GM19467 (cell line): ENCODE results near the gene TRIM69.
"Not testable (repeated sequence)": the region's sequence is repeated elsewhere in the genome, so short reads cannot be mapped to it uniquely, and the experiment has no call there.

Source experiments
- ATAC-seq: cut with Tn5 transposase; IDR thresholded peaks from one replicate; pipeline ENCODE4 v1.9.1; 2021; ENCODE audit warnings: mild to moderate bottlenecking, moderate library complexity; ENCODE audit not compliant: unreplicated experiment

Gene TRIM69

GRCh38 chr15:44735482-44736180, 697 bp upstream of the TRIM69 start:
- no peak for ATAC-seq

- ATAC-seq: no peak
These were observed 2.1 kb downstream of the TRIM69 start for GRCh38 chr15:44738340-44738984.

- ATAC-seq: not testable (repeated sequence)
These were observed 3.0 kb downstream of the TRIM69 start for GRCh38 chr15:44739222-44739847.

- not testable (repeated sequence) for ATAC-seq
These were observed 7.1 kb downstream of the TRIM69 start for GRCh38 chr15:44743454-44743853.

GRCh38 chr15:44753345-44753744, 17.0 kb downstream of the TRIM69 start:
- ATAC-seq: no peak

GRCh38 chr15:44763187-44763586, 26.9 kb downstream of the TRIM69 start:
- no peak for ATAC-seq

GRCh38 chr15:44763848-44764247, 27.5 kb downstream of the TRIM69 start:
- ATAC-seq: no peak

- no peak for ATAC-seq
These were observed 28.7 kb downstream of the TRIM69 start for GRCh38 chr15:44765036-44765435.

GRCh38 chr15:44769521-44769920, 33.2 kb downstream of the TRIM69 start:
- no peak for ATAC-seq

GRCh38 chr15:44770715-44771114, 34.4 kb downstream of the TRIM69 start:
- not testable (repeated sequence) for ATAC-seq

GRCh38 chr15:44775953-44776352, 39.6 kb downstream of the TRIM69 start:
- ATAC-seq: no peak

- no peak for ATAC-seq
These were observed 43.4 kb downstream of the TRIM69 start for GRCh38 chr15:44779761-44780160.

- ATAC-seq: no peak
These were observed 44.3 kb downstream of the TRIM69 start for GRCh38 chr15:44780608-44781007.

GRCh38 chr15:44781128-44781810, 44.9 kb downstream of the TRIM69 start:
- ATAC-seq: no peak

GRCh38 chr15:44782516-44782915, 46.2 kb downstream of the TRIM69 start:
- no peak for ATAC-seq

GRCh38 chr15:44784918-44785274, 48.6 kb downstream of the TRIM69 start:
- not testable (repeated sequence) for ATAC-seq

- ATAC-seq: no peak
These were observed 52.4 kb downstream of the TRIM69 start for GRCh38 chr15:44788748-44789147.

- ATAC-seq: no peak
These were observed 53.9 kb downstream of the TRIM69 start for GRCh38 chr15:44790215-44790614.

GRCh38 chr15:44790656-44791055, 54.3 kb downstream of the TRIM69 start:
- no peak for ATAC-seq

GRCh38 chr15:44792715-44793114, 56.4 kb downstream of the TRIM69 start:
- ATAC-seq: no peak

GRCh38 chr15:44794072-44794471, 57.7 kb downstream of the TRIM69 start:
- no peak for ATAC-seq

GRCh38 chr15:44796508-44796907, 60.2 kb downstream of the TRIM69 start:
- ATAC-seq: no peak
